Hematopoietic multipotent progenitor cell treated with erythropoietin and hydrocortisone succinate and interleukin-3 and kit ligand, for 15 days (in vitro differentiated cells): ENCODE data around the gene MTHFD1L.
"Not testable (repeated sequence)": the region's sequence is repeated elsewhere in the genome, so short reads cannot be mapped to it uniquely, and the experiment has no call there.

Source experiments
- DNase-seq: peaks from one replicate; pipeline ENCODE4 v3.0.0-alpha.2; 2015; ENCODE audit warnings: low spot score

MTHFD1L gene

GRCh38 chr6:151067684-151068596 is 202.4 kb downstream of the MTHFD1L start:
- DNase-seq, result no peak

- no peak for DNase-seq
Measured at GRCh38 chr6:151068761-151069312, 203.3 kb downstream of the MTHFD1L start.

GRCh38 chr6:151069641-151070040 is 204.1 kb downstream of the MTHFD1L start:
- no peak for DNase-seq

DNA sequence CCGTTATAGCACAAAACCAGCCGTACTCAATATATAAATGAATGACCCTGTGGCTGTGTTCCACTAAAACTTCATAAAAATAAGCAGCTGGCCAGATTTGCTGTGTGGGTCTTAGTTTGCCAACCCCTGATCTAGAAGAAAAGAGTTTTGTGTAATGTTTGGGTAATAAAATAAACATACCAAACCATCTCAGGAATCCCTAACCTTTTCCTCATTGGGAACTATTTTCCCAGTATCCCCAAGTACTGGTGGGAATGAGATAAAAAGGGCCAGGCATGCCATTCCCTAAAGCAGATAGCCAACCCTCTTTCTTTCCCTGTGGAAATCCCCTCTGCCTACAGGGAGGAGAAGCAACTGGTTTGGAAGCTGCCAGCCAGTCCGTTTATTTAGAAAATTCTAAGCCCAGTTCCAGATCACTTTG is 205.1 kb downstream of the MTHFD1L start:
- no peak for DNase-seq

GRCh38 chr6:151071295-151071694 is 205.8 kb downstream of the MTHFD1L start:
- DNase-seq, result no peak

DNA sequence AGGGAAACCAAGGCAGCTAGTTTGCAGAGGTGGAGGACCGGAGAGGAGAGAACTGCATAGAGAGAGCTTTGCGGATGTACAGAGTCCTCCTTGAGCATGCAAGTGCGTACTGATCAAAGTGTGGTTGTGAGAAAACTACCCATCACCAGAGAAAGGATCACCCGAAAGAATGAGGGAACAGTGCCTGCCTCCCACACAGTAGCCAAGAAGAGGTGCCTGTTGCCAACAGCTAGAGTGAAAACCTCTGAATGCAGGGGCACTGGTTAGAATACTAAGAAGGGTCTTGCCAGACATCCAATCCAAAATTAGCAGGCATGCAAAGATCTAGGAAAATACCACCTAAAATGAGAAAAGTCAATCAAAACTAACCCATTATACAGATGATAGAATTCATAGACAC is 207.6 kb downstream of the MTHFD1L start:
- no peak for DNase-seq

DNA sequence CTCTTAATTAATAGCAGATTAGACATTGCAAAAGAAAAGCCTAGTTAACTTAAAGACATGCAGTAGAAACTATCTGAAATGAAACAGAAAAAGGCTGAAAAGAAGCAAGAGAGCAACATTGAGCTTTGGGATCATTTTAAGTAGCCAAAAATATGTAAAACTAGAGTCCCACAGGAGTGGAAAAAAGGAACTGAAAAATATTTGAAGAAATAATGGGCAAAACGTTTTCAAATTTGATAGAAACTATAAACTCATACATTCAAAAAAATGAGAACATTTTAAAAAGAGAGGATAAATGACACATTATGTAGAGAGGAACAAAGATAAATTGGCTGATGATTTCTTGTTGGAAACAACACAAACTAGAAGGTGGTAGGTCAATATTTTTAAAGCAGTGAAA is 208.2 kb downstream of the MTHFD1L start:
- DNase-seq, result no peak

DNA sequence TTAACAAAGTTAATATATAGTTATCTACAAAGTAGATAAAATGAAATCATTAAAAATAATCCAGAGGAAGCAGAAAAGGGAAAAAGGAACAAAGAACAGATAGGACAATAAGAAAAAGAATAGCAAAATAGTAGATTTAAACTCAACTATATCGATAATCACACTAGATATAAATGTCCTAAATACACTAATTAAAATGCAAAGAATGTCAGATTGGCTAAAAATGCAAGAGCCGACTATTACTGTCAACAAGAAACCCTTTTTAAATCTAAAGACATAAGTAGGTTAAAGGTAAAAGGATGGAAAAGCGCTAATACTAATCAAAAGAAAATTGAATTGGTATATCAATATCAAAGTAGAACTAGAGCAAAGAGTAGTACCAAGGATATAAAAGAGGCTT is 209.5 kb downstream of the MTHFD1L start:
- DNase-seq, result no peak

- no peak for DNase-seq
Measured at GRCh38 chr6:151075527-151075926, 210.0 kb downstream of the MTHFD1L start.

DNA sequence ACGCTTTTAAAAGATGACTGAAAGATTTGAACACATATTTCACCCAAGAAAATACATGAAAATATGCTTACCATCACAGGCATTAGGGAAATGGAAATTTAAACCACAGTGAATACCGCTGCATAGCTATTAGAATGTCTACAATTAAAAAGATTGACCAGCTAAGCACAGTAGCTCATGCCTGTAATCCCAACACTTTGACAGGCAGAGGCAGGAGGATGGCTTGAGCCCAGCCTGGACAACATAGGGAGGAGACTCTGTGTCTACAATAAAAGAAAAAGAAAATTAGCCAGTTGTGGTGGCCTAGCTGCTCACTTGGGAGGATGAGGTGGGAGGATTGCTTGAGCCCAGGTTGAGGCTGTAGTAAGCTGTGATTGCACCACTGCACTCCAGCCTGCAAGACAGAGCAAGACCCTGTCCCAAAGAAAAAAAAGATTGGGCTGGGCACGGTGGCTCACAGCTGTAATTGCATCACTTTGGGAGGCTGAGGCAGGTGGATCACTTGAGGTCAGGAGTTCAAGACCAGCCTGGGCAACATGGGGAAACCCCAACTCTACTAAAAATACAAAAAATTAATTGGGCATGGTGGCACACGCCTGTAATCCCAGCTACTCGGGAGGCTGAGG is 210.5 kb downstream of the MTHFD1L start:
- no peak for DNase-seq

DNA sequence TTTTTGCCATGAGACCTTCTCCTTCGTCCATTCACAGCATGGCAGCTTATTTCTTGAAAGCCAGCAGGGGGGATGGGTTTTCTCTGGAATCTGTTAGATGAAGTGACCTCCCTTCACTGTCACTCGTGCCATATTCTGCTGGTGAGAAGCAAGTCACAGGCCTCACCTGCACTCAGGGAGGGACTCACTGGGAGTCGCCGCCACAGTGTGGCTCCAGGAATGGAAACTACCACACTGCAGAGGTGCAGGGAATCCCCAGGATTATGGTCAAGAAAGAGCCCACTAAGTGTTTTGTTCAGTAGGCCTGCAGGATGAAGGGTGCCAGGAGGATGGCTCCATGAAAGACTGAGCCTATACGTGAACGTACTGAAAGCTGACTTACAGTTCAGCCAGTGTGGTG is 213.2 kb downstream of the MTHFD1L start:
- DNase-seq, result no peak

DNA sequence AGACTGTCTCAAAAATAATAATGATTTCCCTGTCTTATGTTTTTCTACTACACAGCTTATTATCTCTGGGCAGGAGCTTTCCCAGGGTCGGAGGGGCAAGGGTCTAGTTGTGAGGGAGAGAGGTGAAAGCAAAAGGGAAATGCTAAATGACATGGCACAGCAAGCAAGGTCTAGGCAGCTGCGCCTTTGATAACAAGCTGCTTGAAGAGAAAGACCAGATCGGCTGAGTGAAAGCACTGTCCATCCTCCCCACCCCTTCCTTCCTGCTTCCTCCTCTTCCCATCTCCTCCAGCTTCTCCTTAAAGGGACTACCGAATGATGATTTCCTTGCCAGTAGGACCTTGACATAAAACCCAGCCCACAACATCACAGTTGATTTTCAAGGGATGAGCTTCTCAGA is 216.2 kb downstream of the MTHFD1L start:
- DNase-seq, result no peak

DNA sequence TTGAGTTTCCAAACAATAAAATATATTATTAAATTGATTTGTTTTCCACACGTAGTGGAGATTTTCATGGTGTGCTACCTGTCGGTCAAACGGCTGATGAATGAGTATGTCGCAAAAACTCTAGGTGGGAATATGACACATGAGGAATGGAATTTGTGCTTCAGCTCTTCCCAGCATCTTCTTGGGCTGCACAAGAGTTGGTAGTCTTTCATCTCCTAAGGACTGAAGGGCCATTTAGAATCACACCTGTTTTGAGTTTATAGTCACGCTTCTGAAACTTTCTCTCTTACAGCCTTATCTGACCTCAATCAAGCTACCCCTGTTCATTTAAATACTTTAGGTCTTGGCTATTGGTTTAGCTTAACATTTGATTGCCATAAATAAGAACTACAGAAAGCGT is 216.6 kb downstream of the MTHFD1L start:
- no peak for DNase-seq

GRCh38 chr6:151084275-151084674 is 218.8 kb downstream of the MTHFD1L start:
- no peak for DNase-seq

DNA sequence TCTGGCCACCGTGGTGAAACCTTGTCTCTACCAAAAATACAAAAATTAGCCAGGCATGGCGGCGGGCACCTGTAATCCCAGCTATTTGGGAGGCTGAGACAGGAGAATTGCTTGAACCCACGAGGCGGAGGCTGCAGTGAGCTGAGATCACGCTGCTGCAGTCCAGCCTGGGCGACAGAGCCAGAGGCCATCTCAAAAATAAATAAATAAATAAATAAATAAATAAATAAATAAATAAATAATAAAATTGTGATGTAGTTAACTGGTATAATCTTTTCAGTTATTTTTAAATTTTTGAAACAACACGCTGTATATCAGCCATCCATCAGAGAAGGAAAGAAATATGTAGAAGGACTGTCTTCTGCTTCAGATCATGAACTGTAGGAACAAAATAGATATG is 221.6 kb downstream of the MTHFD1L start:
- DNase-seq, result not testable (repeated sequence)

DNA sequence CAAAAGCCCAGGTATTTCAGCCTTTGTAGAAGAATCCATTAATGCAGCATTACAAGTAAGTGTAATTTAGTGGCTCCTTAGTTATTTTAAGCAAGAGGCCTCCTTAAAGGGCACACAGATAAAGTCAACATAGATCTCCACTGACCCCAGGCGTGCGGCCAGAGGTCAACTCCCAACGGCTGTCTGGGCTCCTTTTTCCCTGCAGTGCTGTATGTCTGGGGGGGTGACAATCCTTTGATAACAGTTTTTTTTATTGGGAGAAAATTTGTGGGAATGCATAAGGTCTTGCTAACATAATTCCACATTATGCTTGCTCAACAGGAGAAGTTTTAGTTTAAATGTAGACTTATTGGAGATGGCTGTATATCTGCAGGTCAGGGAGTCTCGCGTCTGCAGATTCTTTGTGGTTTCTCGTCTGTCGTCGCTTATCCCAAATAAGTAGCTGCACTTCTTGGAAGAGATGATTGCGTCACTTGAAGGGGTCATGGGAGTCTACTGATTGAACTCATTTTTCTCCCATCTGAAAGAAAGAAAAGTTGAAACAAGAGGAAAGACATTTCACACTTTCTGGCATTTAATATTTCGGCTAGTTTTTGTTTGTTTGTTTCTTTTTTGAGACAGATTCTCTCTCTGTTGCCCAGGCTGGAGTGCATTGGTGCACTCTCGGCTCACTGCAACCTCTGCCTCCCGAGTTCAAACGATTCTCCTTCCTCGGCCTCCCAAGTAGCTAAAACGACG is 222.5 kb downstream of the MTHFD1L start:
- DNase-seq, result no peak

DNA sequence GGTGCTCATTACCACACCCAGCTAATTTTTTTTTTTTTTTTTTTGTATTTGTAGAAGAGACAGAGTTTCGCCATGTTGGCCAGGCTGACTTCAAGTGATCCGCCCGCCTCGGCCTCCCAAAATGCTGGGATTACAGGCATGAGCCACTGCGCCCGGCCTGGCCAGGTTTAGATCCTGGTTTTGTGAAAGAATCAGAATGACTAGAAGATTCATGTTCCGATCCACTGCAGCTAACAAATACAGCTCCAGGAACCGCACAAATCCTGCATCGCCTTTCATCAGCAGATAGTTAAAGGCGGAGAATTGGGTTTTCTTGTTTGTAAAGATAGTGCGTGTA is 223.1 kb downstream of the MTHFD1L start:
- no peak for DNase-seq

DNA sequence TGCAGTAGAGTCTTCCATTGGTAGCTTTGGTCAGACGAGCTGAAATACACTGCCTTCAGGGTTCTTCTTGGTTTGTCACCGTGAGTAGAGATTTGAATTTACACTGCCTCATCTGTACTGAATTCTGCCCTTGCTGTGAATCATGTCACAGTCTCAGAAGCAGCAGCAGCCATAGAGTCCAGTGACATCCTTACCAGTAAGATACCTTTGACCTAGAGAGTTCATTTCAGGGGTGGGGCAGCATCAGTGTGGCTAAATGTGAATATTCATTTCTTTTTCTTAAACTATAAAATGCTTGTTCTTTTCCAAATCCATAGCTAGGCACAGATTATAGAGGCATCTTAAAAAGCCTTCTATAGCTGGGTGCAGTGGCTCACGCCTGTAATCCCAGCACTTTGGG is 223.5 kb downstream of the MTHFD1L start:
- DNase-seq, result no peak

DNA sequence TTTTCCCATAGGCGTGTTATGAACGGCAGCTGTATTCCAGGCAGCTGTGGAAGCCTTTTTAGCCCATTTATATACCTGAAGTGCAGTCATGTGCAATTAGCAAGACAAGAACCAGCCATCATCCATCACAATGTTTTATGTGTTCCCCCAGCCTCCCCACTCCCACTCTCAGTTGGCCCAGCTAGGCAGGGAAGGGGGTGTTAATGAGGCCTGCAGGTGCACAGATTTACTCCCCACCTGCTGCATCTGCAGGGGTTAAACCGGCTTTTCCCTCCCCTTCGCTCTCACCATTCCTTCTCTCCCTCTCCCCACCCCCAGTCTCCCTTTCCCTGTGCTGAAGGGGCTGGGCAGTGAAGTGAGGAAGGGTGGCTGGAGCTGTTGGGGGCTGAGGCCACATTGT is 224.5 kb downstream of the MTHFD1L start:
- DNase-seq, result no peak

DNA sequence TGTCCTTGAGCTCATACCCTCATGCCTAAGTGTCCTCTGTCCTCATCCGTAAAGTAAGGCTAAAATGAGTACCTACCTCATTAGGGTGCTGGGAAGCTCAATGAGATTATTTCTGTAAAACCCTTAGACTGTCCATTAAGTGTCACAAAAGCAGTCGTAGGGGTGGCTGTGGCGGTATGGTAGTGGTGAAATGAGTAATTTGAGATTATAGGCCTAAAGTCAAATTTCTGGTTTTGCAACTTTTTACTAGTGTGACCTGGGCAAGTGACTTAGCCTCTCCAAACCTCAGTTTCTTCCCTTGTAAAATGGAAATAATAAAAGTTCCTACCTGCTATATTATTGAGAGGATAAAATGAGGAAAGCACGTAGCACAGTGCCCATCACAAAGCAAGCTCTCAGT is 226.1 kb downstream of the MTHFD1L start:
- no peak for DNase-seq

GRCh38 chr6:151092591-151092990 is 227.1 kb downstream of the MTHFD1L start:
- DNase-seq, result no peak

DNA sequence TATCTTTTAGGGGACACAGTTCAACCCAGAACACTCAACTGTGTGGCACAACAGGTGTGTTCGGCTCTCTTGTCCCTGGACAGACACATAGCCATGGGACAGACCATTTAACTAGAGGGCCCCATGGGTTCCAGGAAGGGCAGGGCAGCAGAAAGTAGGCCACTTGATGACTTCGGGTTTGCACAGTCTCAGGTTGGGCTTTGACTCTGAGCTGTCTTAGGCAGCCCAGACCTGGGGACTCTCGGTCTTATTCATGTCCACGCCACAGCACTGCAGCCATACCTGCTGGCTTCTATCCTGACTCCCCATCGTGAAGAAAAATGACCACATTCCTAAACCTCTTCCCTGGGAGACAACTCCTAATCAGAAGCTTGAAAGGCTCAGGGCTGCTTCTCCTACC is 228.2 kb downstream of the MTHFD1L start:
- DNase-seq, result no peak
